Hepatocyte (in vitro differentiated cells): ENCODE results near the gene KSR2. TPM values are rescaled to one million over a fixed set of nuclear protein-coding genes. Genes with fewer than 3 reads are reported as not detected.

Experiments used
- DNase-seq: peaks from one replicate; pipeline ENCODE4 v3.0.0-alpha.2; 2016; ENCODE audit warnings: low spot score
- H2AFZ ChIP-seq: fragments of 200-600 bp; sonication (generic); 2 replicates; pipeline ENCODE4 v1.6.0; 2016; ENCODE audit warnings: antibody characterized with exemption, mild to moderate bottlenecking
- H3K27ac ChIP-seq: fragments of 200-600 bp; sonication (generic); 2 replicates; pipeline ENCODE4 v1.5.1; 2016; ENCODE audit warnings: mild to moderate bottlenecking
- H3K27me3 ChIP-seq: fragments of 200-600 bp; sonication (generic); 2 replicates; pipeline ENCODE4 v1.6.1; 2016
- H3K36me3 ChIP-seq: fragments of 200-600 bp; sonication (generic); replicated peaks from 2 replicates; pipeline ENCODE4 v1.5.1; 2016; ENCODE audit warnings: low read depth; ENCODE audit not compliant: insufficient read depth
- H3K4me1 ChIP-seq: fragments of 200-600 bp; sonication (generic); 2 replicates; pipeline ENCODE4 v1.5.1; 2016; ENCODE audit warnings: mild to moderate bottlenecking, moderate library complexity; ENCODE audit not compliant: insufficient read depth
- H3K4me2 ChIP-seq: fragments of 200-600 bp; sonication (generic); 2 replicates; pipeline ENCODE4 v1.6.0; 2016
- H3K4me3 ChIP-seq: fragments of 200-600 bp; sonication (generic); 2 replicates; pipeline ENCODE4 v1.5.1; 2016; ENCODE audit warnings: mild to moderate bottlenecking
- H3K79me2 ChIP-seq: fragments of 200-600 bp; sonication (generic); 2 replicates; pipeline ENCODE4 v1.6.0; 2017; ENCODE audit warnings: mild to moderate bottlenecking
- H3K9me2 ChIP-seq: fragments of 200-600 bp; sonication (generic); replicated peaks from 2 replicates; pipeline ENCODE4 v1.6.0; 2017; ENCODE audit warnings: mild to moderate bottlenecking; ENCODE audit not compliant: insufficient read depth
- H3K9me3 ChIP-seq: fragments of 200-600 bp; sonication (generic); 2 replicates; pipeline ENCODE4 v1.5.1; 2016; ENCODE audit warnings: low read depth, mild to moderate bottlenecking
- H4K20me1 ChIP-seq: fragments of 200-600 bp; sonication (generic); 2 replicates; pipeline ENCODE4 v1.6.0; 2016; ENCODE audit warnings: mild to moderate bottlenecking; ENCODE audit not compliant: insufficient read depth, poor library complexity, severe bottlenecking
- EZH2 ChIP-seq: fragments of 200-600 bp; sonication (generic); IDR thresholded peaks from 2 replicates; pipeline ENCODE4 v1.6.1; 2016; ENCODE audit warnings: antibody characterized with exemption, mild to moderate bottlenecking, borderline replicate concordance
- EZH2phosphoT487 ChIP-seq: fragments of 200-600 bp; sonication (generic); IDR thresholded peaks from one replicate; pipeline ENCODE4 v1.6.1; 2018; ENCODE audit warnings: antibody characterized with exemption, mild to moderate bottlenecking, low read depth, moderate library complexity; ENCODE audit not compliant: unreplicated experiment, severe bottlenecking
- WGBS: methylation state at CpG from one replicate; pipeline ENCODE4 v1.1.6; 2016; ENCODE audit warnings: low lambda C conversion rate; ENCODE audit errors: missing lambda C conversion rate; 5-methylcytosine and 5-hydroxymethylcytosine counted together
- polyA plus RNA-seq: library from polyadenylated mRNA; unstranded; fragments of >200 nt; fragmentation: Nextera tagmentation; extraction: Ambion mirVana; gene quantifications from 2 replicates; pipeline ENCODE4 v1.2.1, GENCODE V29; 2016
- total RNA-seq: library from RNA; depleted of rRNA; stranded (reverse); fragments of >200 nt; gene quantifications from 2 replicates; pipeline ENCODE4 v1.2.3, GENCODE V29; 2014
- TF ChIP-seq, protein P1 (sequence below): fragments of 200-600 bp; sonication (generic); IDR thresholded peaks from 2 replicates; pipeline ENCODE4 v1.5.1; 2016; ENCODE audit warnings: antibody characterized with exemption, mild to moderate bottlenecking; ENCODE audit not compliant: poor library complexity

Gene KSR2
- total and polyA plus RNA-seq, 2 experiments from 2014 or later = 0.37 to 0.46 TPM

DNA sequence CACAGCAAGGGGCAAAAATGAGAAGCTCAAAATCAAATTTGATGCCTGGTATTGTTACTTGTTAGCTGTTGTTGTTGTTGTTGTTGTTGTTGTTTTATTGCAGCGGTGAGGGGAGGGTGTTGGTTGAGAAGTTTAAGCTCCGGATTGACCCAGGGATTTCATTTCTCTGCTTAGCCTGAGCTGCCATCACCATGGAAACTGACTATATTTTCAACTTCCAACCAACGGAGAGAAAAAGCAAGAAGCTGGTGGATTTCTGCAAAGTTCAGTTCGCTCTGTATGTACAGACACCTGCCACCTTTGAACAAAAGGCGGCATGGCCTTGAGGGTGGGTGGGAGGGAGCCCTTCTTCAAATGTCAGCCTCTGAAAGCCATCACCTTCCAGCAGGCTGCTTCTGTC is 412.9 kb downstream of the KSR2 start:
- 92% methylated on average over 5 of the region's 5 CpGs for WGBS

DNA sequence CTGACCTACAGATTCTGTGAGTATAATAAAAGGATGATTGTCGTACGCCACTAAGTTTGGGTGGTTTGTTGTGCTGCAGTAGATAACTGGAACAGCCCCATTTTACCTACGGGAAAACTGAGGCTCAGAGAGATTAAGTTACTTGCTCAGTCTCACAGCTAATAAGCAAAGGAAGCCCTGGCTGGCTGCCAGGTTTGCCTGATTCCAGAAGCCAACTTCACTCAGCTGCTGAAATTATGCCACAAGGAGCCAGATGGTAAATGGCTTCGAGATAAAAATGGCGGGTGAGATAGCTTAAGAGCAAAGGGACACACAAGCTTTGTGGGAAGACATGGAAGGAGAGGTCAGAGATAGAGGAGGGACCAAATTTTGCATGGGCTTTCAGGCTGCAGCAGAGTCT is 415.8 kb downstream of the KSR2 start:
- no peaks in the 10 kb centered on the region for H3K36me3 ChIP-seq
- no peak for TF ChIP-seq EZH2phosphoT487
- TF ChIP-seq, protein P1, sequence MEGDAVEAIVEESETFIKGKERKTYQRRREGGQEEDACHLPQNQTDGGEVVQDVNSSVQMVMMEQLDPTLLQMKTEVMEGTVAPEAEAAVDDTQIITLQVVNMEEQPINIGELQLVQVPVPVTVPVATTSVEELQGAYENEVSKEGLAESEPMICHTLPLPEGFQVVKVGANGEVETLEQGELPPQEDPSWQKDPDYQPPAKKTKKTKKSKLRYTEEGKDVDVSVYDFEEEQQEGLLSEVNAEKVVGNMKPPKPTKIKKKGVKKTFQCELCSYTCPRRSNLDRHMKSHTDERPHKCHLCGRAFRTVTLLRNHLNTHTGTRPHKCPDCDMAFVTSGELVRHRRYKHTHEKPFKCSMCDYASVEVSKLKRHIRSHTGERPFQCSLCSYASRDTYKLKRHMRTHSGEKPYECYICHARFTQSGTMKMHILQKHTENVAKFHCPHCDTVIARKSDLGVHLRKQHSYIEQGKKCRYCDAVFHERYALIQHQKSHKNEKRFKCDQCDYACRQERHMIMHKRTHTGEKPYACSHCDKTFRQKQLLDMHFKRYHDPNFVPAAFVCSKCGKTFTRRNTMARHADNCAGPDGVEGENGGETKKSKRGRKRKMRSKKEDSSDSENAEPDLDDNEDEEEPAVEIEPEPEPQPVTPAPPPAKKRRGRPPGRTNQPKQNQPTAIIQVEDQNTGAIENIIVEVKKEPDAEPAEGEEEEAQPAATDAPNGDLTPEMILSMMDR = no peak
- TF ChIP-seq EZH2 = no peak
- no peak overlapping the region for H3K4me3 ChIP-seq
- no peak overlapping the region for H3K4me2 ChIP-seq
- no peaks in the 10 kb centered on the region for H3K9me3 ChIP-seq
- no peaks in the 10 kb centered on the region for H3K27me3 ChIP-seq
- H3K9me2 ChIP-seq = no peaks in the 10 kb centered on the region
- DNase-seq = no peak
- H4K20me1 ChIP-seq = no peaks in the 10 kb centered on the region
- WGBS = 97% methylated on average over 5 of the region's 5 CpGs
- no peaks in the 10 kb centered on the region for H3K4me1 ChIP-seq
- H3K27ac ChIP-seq = no peak overlapping the region
- no peaks in the 10 kb centered on the region for H3K79me2 ChIP-seq
- no peak overlapping the region for H2AFZ ChIP-seq

More for the DNA sequence above, 412.9 kb downstream of the KSR2 start:
- no peaks in the 10 kb centered on the region for H3K27me3 ChIP-seq
- H2AFZ ChIP-seq = no peak overlapping the region
- no peak overlapping the region for H3K27ac ChIP-seq
- no peaks in the 10 kb centered on the region for H3K4me1 ChIP-seq
- H3K9me2 ChIP-seq = no peaks in the 10 kb centered on the region
- no peak for DNase-seq
- TF ChIP-seq EZH2 = no peak
- no peaks in the 10 kb centered on the region for H3K79me2 ChIP-seq
- H3K9me3 ChIP-seq = no peaks in the 10 kb centered on the region
- no peak overlapping the region for H3K4me2 ChIP-seq
- no peaks in the 10 kb centered on the region for H4K20me1 ChIP-seq
- no peaks in the 10 kb centered on the region for H3K36me3 ChIP-seq
- no peak overlapping the region for H3K4me3 ChIP-seq

DNA sequence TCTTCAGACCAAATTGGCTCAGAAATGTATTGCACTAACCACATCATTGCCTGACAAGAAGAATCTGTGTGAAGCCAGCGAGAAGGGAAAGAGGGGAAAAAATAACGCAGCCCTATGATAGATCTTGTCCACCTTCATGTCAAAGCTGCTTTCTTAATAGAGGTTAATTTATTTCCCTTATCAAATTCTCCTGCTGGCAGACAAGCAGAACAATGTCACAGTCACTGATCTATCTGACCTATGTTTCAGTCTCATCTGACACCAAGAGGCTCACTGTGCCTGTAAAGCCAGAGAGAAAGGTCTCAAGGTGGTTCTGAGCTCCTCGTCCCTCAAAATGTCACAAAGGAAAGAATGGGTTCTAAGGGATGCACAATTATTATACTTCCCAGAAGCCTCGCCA is 417.1 kb downstream of the KSR2 start:
- H3K79me2 ChIP-seq = no peaks in the 10 kb centered on the region
- no peaks in the 10 kb centered on the region for H4K20me1 ChIP-seq
- H3K4me1 ChIP-seq = no peaks in the 10 kb centered on the region
- H3K4me2 ChIP-seq = no peak overlapping the region
- no peak overlapping the region for H3K4me3 ChIP-seq
- H3K9me3 ChIP-seq = no peaks in the 10 kb centered on the region
- H3K9me2 ChIP-seq = no peaks in the 10 kb centered on the region
- H2AFZ ChIP-seq = no peak overlapping the region
- H3K36me3 ChIP-seq = no peaks in the 10 kb centered on the region
- no peak overlapping the region for H3K27ac ChIP-seq
- TF ChIP-seq, protein P1 = no peak
- TF ChIP-seq EZH2 (no peak), EZH2phosphoT487 (no peak)
- no peak for DNase-seq
- no peaks in the 10 kb centered on the region for H3K27me3 ChIP-seq
- WGBS = 69% methylated on average over 4 of the region's 4 CpGs

DNA sequence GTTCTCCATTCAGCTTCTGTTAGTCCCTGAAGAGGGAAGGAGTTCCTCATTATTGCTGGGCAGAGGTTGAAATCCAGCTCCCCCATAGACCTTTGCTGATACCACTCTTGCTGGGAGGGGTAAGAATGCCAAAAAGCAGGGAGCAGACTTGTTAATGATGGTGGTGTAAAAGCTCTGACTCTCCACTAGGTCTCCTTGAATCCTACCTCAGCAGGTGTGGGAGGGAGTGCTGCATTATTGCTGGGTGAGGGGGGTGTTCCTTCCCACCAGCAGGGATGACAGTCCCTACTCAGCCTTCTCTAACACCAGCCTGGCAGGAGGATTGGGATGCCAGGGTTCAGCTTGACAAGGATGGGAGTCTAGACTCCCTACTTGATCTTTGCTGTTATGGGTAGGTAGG is 421.6 kb downstream of the KSR2 start:
- H3K36me3 ChIP-seq = no peaks in the 10 kb centered on the region
- H3K9me3 ChIP-seq = no peaks in the 10 kb centered on the region
- H3K79me2 ChIP-seq = no peaks in the 10 kb centered on the region
- H2AFZ ChIP-seq = no peak overlapping the region
- no peak overlapping the region for H3K4me3 ChIP-seq
- H3K27ac ChIP-seq = no peak overlapping the region
- no peaks in the 10 kb centered on the region for H3K27me3 ChIP-seq
- no peak overlapping the region for H3K4me2 ChIP-seq
- no peak for DNase-seq
- no peaks in the 10 kb centered on the region for H3K4me1 ChIP-seq
- no peaks in the 10 kb centered on the region for H4K20me1 ChIP-seq
- H3K9me2 ChIP-seq = no peaks in the 10 kb centered on the region
- TF ChIP-seq EZH2phosphoT487 = no peak
- TF ChIP-seq, protein P1 = no peak
- TF ChIP-seq EZH2 = no peak
